HCT116 (cell line): Measurements from ENCODE around the gene OR10H5. TPM values are rescaled to one million over a fixed set of nuclear protein-coding genes. Genes with fewer than 3 reads are reported as not detected.

Experiments used
- ATAC-seq: fragments of 200-7000 bp; cut with Tn5 transposase; 2 replicates; pipeline ENCODE4 v1.9.1; 2020; ENCODE audit warnings: mild to moderate bottlenecking, moderate library complexity
- BruUV-seq: library from RNA; stranded (reverse); fragments of 400-500 nt; replicated peaks from 2 replicates; lab custom pipeline; 2021; lab: Mats Ljungman, UMichigan
- CTCF ChIA-PET: fragments of 300-600 bp; sonication (Branson Sonifier 250); formaldehyde crosslinking; loops from one replicate; lab custom pipeline; 2021; ENCODE audit warnings: antibody characterized with exemption; lab: Charles Lee
- POLR2A ChIA-PET: fragments of 300-600, 350-600 bp; sonication (Branson Sonifier 250); formaldehyde crosslinking; loops from one replicate; lab custom pipeline; 2021; ENCODE audit warnings: antibody characterized with exemption; lab: Charles Lee
- RAD21 ChIA-PET, 2 experiments: fragments of 300-600 bp; sonication (Branson Sonifier 250); formaldehyde crosslinking; loops; one replicate each; lab custom pipeline; 2023; ENCODE audit warnings: low total read pairs in 2 of 2; ENCODE audit not compliant: uncharacterized antibody in 2 of 2, unreplicated experiment in 2 of 2, low non-redundant PET in 1 of 2; lab: Charles Lee
- DNase-seq: peaks from one replicate; pipeline ENCODE4 v3.0.0-alpha.2; 2010; ENCODE audit warnings: low read depth, low spot score
- H2AFZ ChIP-seq: fragments of 200-600 bp; shearing (Covaris generic), sonication (generic); 2 replicates; pipeline ENCODE4 v1.6.1; 2017; ENCODE audit warnings: low read depth, mixed run types, mixed read lengths, antibody characterized with exemption, low read length; ENCODE audit not compliant: poor library complexity, severe bottlenecking
- H3K27ac ChIP-seq: 2 replicates; pipeline ENCODE4 v1.5.1; 2012; ENCODE audit warnings: low read depth, low read length
- H3K27me3 ChIP-seq: fragments of 200-600 bp; sonication (generic); 2 replicates; pipeline ENCODE4 v1.6.1; 2016; ENCODE audit warnings: mixed run types, low read length, mixed read lengths; ENCODE audit not compliant: insufficient read depth
- H3K36me3 ChIP-seq, 2 experiments: fragments of 200-500 bp in 1 of 2; fragments of 200-600 bp in 1 of 2; sonication (Bioruptor generic) in 1 of 2; sonication (generic) in 1 of 2; 2 replicates each; pipeline versions ENCODE4 v1.5.1 to v1.6.1; 2014 to 2016; ENCODE audit warnings: low read length in 2 of 2, inconsistent platforms in 1 of 2, mixed read lengths in 1 of 2, mixed run types in 1 of 2; ENCODE audit not compliant: insufficient read depth in 2 of 2, control insufficient read depth in 1 of 2
- H3K4me1 ChIP-seq, 2 experiments: fragments of 200-600 bp in 1 of 2; sonication (generic) in 1 of 2; 2 replicates each; pipeline versions ENCODE4 v1.5.1 to v1.6.1; 2012 to 2017; ENCODE audit warnings: low read length in 2 of 2, inconsistent platforms in 1 of 2, mild to moderate bottlenecking in 1 of 2, mixed read lengths in 1 of 2, mixed run types in 1 of 2, moderate library complexity in 1 of 2; ENCODE audit not compliant: insufficient read depth in 2 of 2, control insufficient read depth in 1 of 2
- H3K4me2 ChIP-seq: fragments of 200-600 bp; sonication (generic); 2 replicates; pipeline ENCODE4 v1.6.1; 2017; ENCODE audit warnings: mixed run types, low read length, mixed read lengths
- H3K4me3 ChIP-seq, 2 experiments: fragments of 200-600 bp in 1 of 2; sonication (generic) in 1 of 2; replicated peaks in 1 of 2; 2 replicates each; pipeline ENCODE4 v1.5.1; 2011 to 2016; ENCODE audit warnings: low read length in 2 of 2, control low read depth in 1 of 2, low read depth in 1 of 2, mild to moderate bottlenecking in 1 of 2, mixed read lengths in 1 of 2, mixed run types in 1 of 2
- H3K79me2 ChIP-seq: fragments of 200-600 bp; sonication (generic); 2 replicates; pipeline ENCODE4 v1.6.1; 2017; ENCODE audit warnings: mild to moderate bottlenecking, mixed run types, low read length, moderate library complexity, mixed read lengths; ENCODE audit not compliant: insufficient read depth
- H3K9ac ChIP-seq: fragments of 200-600 bp; sonication (generic); 2 replicates; pipeline ENCODE4 v1.6.1; 2016; ENCODE audit warnings: low read length, mixed read lengths
- H3K9me2 ChIP-seq: fragments of 200-600 bp; sonication (generic), shearing (Covaris generic); 2 replicates; pipeline ENCODE4 v1.6.1; 2017; ENCODE audit warnings: mixed run types, mild to moderate bottlenecking, moderate library complexity; ENCODE audit not compliant: insufficient read depth
- H3K9me3 ChIP-seq, 2 experiments: fragments of 200-500 bp in 1 of 2; fragments of 200-600 bp in 1 of 2; sonication (Bioruptor generic) in 1 of 2; sonication (generic) in 1 of 2; 2 replicates each; pipeline ENCODE4 v1.6.1; 2014 to 2017; ENCODE audit warnings: low read length in 2 of 2, mixed read lengths in 2 of 2, inconsistent platforms in 1 of 2, low read depth in 1 of 2, mild to moderate bottlenecking in 1 of 2, mixed run types in 1 of 2, moderate library complexity in 1 of 2; ENCODE audit not compliant: control insufficient read depth in 1 of 2, insufficient read depth in 1 of 2
- H4K20me1 ChIP-seq: fragments of 200-600 bp; sonication (generic), shearing (Covaris generic); 2 replicates; pipeline ENCODE4 v1.6.1; 2017; ENCODE audit warnings: mixed run types, mild to moderate bottlenecking, moderate library complexity; ENCODE audit not compliant: insufficient read depth
- CBX3 ChIP-seq: IDR thresholded peaks from 2 replicates; pipeline ENCODE4 v1.6.1; 2012; ENCODE audit warnings: low read depth
- CEBPB ChIP-seq: IDR thresholded peaks from 2 replicates; pipeline ENCODE4 v1.6.1; 2012; ENCODE audit warnings: low read depth
- ELF1 ChIP-seq: IDR thresholded peaks from 2 replicates; pipeline ENCODE4 v1.6.1; 2012; ENCODE audit warnings: low read depth, borderline replicate concordance
- FOSL1 ChIP-seq: IDR thresholded peaks from 2 replicates; pipeline ENCODE4 v1.6.1; 2012; ENCODE audit warnings: low read depth
- JUND ChIP-seq: IDR thresholded peaks from 2 replicates; pipeline ENCODE4 v1.6.1; 2012
- POLR2AphosphoS5 ChIP-seq: IDR thresholded peaks from 2 replicates; pipeline ENCODE4 v1.6.1; 2011; ENCODE audit warnings: mild to moderate bottlenecking, low read depth, low read length, moderate library complexity
- RAD21 ChIP-seq: IDR thresholded peaks from 2 replicates; pipeline ENCODE4 v1.6.1; 2012; ENCODE audit warnings: low read depth, mild to moderate bottlenecking
- SP1 ChIP-seq: IDR thresholded peaks from 2 replicates; pipeline ENCODE4 v1.6.1; 2012; ENCODE audit warnings: low read depth
- YY1 ChIP-seq: IDR thresholded peaks from 2 replicates; pipeline ENCODE4 v1.6.1; 2011; ENCODE audit warnings: low read length, low read depth, moderate library complexity, mild to moderate bottlenecking; ENCODE audit not compliant: insufficient replicate concordance; ENCODE audit errors: extremely low read depth
- ZFX ChIP-seq: fragments of 450-650 bp; IDR thresholded peaks from 2 replicates; pipeline ENCODE4 v1.6.1; 2017
- ZNF274 ChIP-seq: fragments of 200-500 bp; sonication (Bioruptor generic); IDR thresholded peaks from 2 replicates; pipeline ENCODE4 v1.6.1; 2014; ENCODE audit warnings: mild to moderate bottlenecking, low read depth, low read length, inconsistent platforms
- intact Hi-C: fragments of 100-400 bp; cut with micrococcal nuclease; formaldehyde crosslinking; loops from 2 replicates; pipeline ENCODE4 v1.10.0; 2022
- total RNA-seq: library from RNA; stranded (reverse); gene quantifications from one replicate; pipeline ENCODE4 v1.2.1, GENCODE V29; 2021; ENCODE audit not compliant: unreplicated experiment
- TF ChIP-seq, protein P1 (sequence below), 3 experiments: fragments of 200-600 bp in 1 of 3; sonication (generic) in 1 of 3; IDR thresholded peaks in 2 of 3; conservative IDR thresholded peaks in 1 of 3; 2 replicates each; pipeline ENCODE4 v1.5.1; 2012 to 2017; ENCODE audit warnings: low read depth in 2 of 3, low read length in 2 of 3, antibody characterized with exemption in 1 of 3, borderline replicate concordance in 1 of 3, control low read depth in 1 of 3, mild to moderate bottlenecking in 1 of 3, mixed read lengths in 1 of 3, mixed run types in 1 of 3, moderate library complexity in 1 of 3; ENCODE audit not compliant: insufficient read depth in 1 of 3
- TF ChIP-seq, protein P2 (sequence below): IDR thresholded peaks from 2 replicates; pipeline ENCODE4 v1.6.1; 2012
- TF ChIP-seq, protein P3 (sequence below): IDR thresholded peaks from 2 replicates; pipeline ENCODE4 v1.6.1; 2011; ENCODE audit warnings: mild to moderate bottlenecking, low read length, moderate library complexity; ENCODE audit not compliant: insufficient replicate concordance; ENCODE audit errors: extremely low read depth

The OR10H5 gene
- total RNA-seq, 1 experiment from 2014 or later = not detected

DNA sequence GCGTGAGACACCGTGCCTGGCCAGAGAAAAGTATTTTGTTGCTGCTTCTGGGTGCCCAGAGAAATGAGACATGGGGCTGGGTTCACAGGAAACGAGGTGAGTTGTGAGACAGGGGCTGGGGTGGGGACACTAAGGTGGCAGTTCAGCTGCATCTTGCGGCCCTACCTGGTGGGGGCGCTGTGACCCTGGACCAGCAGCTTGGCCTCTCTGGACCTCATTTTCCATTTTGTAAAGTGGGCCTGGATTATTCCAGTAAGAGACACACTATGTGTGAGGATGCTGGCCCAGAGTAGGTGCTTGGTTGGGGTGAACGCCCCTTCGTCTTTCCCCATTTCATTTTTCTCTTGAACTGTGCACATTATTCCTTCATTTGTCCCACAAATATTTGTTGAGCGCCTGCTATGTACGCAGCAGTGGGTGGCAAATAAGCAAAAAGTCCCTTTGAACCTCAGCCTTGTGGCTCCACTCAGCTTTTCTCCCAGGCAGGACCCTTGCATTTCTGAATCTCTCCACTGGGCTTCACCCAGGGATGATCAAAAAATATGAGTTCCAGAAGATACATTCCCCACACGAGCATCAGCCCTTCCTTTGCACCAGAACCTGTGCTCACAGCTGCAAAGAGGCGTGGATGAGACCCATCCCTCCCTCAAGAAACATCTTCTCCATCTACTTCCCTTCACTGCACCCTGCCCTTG is 54.6 kb downstream of the OR10H5 start:
- RAD21 ChIA-PET = no interaction called here
- no peaks in the 10 kb centered on the region for H3K9me2 ChIP-seq
- no peak overlapping the region for H3K4me2 ChIP-seq
- H2AFZ ChIP-seq = no peak overlapping the region
- no peak overlapping the region for H3K27ac ChIP-seq
- H3K9me3 ChIP-seq = no peaks in the 10 kb centered on the region
- ATAC-seq (0 out of 2 replicates have a peak, but pooled peaks have one; percentile 27), DNase-seq (no peak)
- no TSS peak for BruUV-seq
- no peaks in the 10 kb centered on the region for H4K20me1 ChIP-seq
- CTCF ChIA-PET = interaction anchor here (1.0 to 2.0 kb wide), 3 partner anchors 11 to 29 kb away, joined by 3 to 7 read pairs (median 4); no protein-coding TSS in a partner anchor
- H3K36me3 ChIP-seq = no peaks in the 10 kb centered on the region
- POLR2A ChIA-PET = no interaction called here
- H3K9ac ChIP-seq = no peak overlapping the region
- TF ChIP-seq, protein P1, sequence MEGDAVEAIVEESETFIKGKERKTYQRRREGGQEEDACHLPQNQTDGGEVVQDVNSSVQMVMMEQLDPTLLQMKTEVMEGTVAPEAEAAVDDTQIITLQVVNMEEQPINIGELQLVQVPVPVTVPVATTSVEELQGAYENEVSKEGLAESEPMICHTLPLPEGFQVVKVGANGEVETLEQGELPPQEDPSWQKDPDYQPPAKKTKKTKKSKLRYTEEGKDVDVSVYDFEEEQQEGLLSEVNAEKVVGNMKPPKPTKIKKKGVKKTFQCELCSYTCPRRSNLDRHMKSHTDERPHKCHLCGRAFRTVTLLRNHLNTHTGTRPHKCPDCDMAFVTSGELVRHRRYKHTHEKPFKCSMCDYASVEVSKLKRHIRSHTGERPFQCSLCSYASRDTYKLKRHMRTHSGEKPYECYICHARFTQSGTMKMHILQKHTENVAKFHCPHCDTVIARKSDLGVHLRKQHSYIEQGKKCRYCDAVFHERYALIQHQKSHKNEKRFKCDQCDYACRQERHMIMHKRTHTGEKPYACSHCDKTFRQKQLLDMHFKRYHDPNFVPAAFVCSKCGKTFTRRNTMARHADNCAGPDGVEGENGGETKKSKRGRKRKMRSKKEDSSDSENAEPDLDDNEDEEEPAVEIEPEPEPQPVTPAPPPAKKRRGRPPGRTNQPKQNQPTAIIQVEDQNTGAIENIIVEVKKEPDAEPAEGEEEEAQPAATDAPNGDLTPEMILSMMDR (IDR thresholded peaks at IDR 0.05 in 2 of 3, conservative IDR thresholded peaks at IDR 0.05 in 1 of 3; ENCODE audit: borderline replicate concordance in 1 of 3, insufficient read depth in 1 of 3, low read depth in 2 of 3, low read length in 2 of 3) = peak; percentile 8 to 67 (median 65); a peak in 4 of 6 replicates
- TF ChIP-seq ELF1 = no peak
- TF ChIP-seq RAD21 = peak; percentile 55
- H3K4me1 ChIP-seq = peaks cover 16 to 47% of the 10 kb centered on the region in 2 experiments
- H3K27me3 ChIP-seq = no peaks in the 10 kb centered on the region
- H3K4me3 ChIP-seq = no peak overlapping the region
- intact Hi-C loops = no loop called here
- H3K79me2 ChIP-seq = no peaks in the 10 kb centered on the region

DNA sequence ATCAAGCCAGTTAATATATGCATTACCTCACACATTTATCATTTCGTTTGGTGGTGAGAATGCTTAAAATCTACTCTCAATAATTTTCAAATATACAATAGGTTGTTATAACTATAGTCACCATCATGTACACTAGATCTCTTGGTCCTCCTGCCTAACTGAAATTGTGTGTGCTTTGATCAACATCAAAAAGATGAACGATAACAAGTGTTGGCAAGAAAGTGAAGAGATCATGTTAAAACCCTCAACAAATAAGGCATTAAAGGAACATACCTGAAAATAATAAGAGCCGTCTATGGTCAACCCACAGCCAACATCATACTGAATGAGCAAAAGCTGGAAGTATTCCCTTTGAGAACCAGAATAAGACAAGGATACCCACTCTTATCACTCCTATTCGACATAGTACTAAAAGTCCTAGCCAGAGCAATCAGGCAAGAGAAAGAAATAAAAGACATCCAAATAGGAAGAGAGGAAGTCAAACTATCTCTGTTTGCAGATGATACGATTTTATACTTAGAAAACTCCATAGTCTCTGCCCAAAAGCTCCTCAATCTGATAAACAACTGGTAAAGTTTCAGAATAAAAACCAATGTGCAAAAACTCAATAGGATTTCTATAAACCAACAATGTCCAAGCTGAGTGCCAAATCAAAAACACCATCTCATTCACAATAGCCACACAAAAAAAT is 55.9 kb downstream of the OR10H5 start:
- DNase-seq (no peak), ATAC-seq (no peak)
- Histone ChIP-seq H3K79me2 (no peaks in the 10 kb centered on the region), H3K4me3 (no peak overlapping the region), H3K9me2 (no peaks in the 10 kb centered on the region), H3K9me3 (no peaks in the 10 kb centered on the region), H3K27me3 (no peaks in the 10 kb centered on the region), H3K9ac (no peak overlapping the region), H3K27ac (no peak overlapping the region), H3K4me1 (peaks cover 10 to 34% of the 10 kb centered on the region in 2 experiments), H4K20me1 (no peaks in the 10 kb centered on the region), H3K36me3 (no peaks in the 10 kb centered on the region), H2AFZ (no peak overlapping the region), H3K4me2 (no peak overlapping the region)
- intact Hi-C loops = no loop called here
- ChIA-PET POLR2A (interaction anchor here (0.6 to 1.4 kb wide), 3 partner anchors 11 to 233 kb away, joined by 3 to 4 read pairs (median 3); partner anchors contain the start of gene TPM4), CTCF (no interaction called here), RAD21 (interaction anchor here in 1 of 2 experiments (0.6 kb wide), 1 partner anchor 31 kb away, joined by 6 read pairs; no protein-coding TSS in a partner anchor)
- BruUV-seq = no TSS peak
- TF ChIP-seq SP1 (no peak), POLR2AphosphoS5 (no peak), CEBPB (no peak), ZFX (no peak), ZNF274 (no peak), YY1 (no peak), CBX3 (no peak), JUND (no peak), FOSL1 (no peak)
- TF ChIP-seq, protein P2, sequence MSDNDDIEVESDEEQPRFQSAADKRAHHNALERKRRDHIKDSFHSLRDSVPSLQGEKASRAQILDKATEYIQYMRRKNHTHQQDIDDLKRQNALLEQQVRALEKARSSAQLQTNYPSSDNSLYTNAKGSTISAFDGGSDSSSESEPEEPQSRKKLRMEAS = no peak
- TF ChIP-seq, protein P3, sequence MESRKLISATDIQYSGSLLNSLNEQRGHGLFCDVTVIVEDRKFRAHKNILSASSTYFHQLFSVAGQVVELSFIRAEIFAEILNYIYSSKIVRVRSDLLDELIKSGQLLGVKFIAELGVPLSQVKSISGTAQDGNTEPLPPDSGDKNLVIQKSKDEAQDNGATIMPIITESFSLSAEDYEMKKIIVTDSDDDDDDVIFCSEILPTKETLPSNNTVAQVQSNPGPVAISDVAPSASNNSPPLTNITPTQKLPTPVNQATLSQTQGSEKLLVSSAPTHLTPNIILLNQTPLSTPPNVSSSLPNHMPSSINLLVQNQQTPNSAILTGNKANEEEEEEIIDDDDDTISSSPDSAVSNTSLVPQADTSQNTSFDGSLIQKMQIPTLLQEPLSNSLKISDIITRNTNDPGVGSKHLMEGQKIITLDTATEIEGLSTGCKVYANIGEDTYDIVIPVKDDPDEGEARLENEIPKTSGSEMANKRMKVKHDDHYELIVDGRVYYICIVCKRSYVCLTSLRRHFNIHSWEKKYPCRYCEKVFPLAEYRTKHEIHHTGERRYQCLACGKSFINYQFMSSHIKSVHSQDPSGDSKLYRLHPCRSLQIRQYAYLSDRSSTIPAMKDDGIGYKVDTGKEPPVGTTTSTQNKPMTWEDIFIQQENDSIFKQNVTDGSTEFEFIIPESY = no peak
